LNCaP clone FGC (cell line): ENCODE measurements around the gene BMX.

Experiments used
- DNase-seq: peaks from one replicate; pipeline ENCODE4 v3.0.0-alpha.2; 2011; ENCODE audit warnings: low read depth
- H3K4me3 ChIP-seq: 2 replicates; pipeline ENCODE4 v1.5.1; 2011; ENCODE audit warnings: mild to moderate bottlenecking, low read depth, low read length, control low read depth
- CTCF ChIP-seq: IDR thresholded peaks from 2 replicates; pipeline ENCODE4 v1.5.1; 2012; ENCODE audit warnings: mild to moderate bottlenecking; ENCODE audit not compliant: control insufficient read depth, insufficient read depth; ENCODE audit errors: extremely low read depth

Gene BMX

GRCh38 chrX:15576019-15576418 is 75.4 kb downstream of the BMX start:
- TF ChIP-seq CTCF = no peak

GRCh38 chrX:15579778-15580747 is 79.5 kb downstream of the BMX start:
- no peak for DNase-seq
- H3K4me3 ChIP-seq = no peak overlapping the region
- TF ChIP-seq CTCF = no peak

More at GRCh38 chrX:15576019-15576418, 75.4 kb downstream of the BMX start:
- H3K4me3 ChIP-seq = no peak overlapping the region
- DNase-seq = peak; percentile 17

- TF ChIP-seq CTCF = peak; percentile 24; the same call in 1 of the 2 replicates
- no peak for DNase-seq
- H3K4me3 ChIP-seq = no peak overlapping the region
These were observed 93.8 kb downstream of the BMX start for GRCh38 chrX:15594371-15594770.

- H3K4me3 ChIP-seq = no peak overlapping the region
- TF ChIP-seq CTCF = no peak
- DNase-seq = no peak
These were observed 97.4 kb downstream of the BMX start for GRCh38 chrX:15598026-15598425.

- TF ChIP-seq CTCF = no peak
- no peak for DNase-seq
- H3K4me3 ChIP-seq = no peak overlapping the region
These were observed 98.9 kb downstream of the BMX start for GRCh38 chrX:15599461-15599860.

GRCh38 chrX:15600049-15600448 is 99.4 kb downstream of the BMX start:
- no peak overlapping the region for H3K4me3 ChIP-seq
- no peak for TF ChIP-seq CTCF
- DNase-seq = no peak
